ENCODE results near the gene ARAP2.

GRCh38 chr4:36211084-36211483 is 33.2 kb downstream of the ARAP2 start:
- TF ChIP-seq, protein P1, sequence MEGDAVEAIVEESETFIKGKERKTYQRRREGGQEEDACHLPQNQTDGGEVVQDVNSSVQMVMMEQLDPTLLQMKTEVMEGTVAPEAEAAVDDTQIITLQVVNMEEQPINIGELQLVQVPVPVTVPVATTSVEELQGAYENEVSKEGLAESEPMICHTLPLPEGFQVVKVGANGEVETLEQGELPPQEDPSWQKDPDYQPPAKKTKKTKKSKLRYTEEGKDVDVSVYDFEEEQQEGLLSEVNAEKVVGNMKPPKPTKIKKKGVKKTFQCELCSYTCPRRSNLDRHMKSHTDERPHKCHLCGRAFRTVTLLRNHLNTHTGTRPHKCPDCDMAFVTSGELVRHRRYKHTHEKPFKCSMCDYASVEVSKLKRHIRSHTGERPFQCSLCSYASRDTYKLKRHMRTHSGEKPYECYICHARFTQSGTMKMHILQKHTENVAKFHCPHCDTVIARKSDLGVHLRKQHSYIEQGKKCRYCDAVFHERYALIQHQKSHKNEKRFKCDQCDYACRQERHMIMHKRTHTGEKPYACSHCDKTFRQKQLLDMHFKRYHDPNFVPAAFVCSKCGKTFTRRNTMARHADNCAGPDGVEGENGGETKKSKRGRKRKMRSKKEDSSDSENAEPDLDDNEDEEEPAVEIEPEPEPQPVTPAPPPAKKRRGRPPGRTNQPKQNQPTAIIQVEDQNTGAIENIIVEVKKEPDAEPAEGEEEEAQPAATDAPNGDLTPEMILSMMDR (IDR thresholded peaks at IDR 0.05) = no peak
- no peak for TF ChIP-seq POLR2A (IDR thresholded peaks at IDR 0.05)

All from lower leg skin (tissue), 3 donors.